Stimulated activated CD4-positive, alpha-beta T cell treated with anti-CD3 and anti-CD28 coated beads, Interleukin-2, amount 100 ng/mL, for 48 hours (primary cell): ENCODE results near the gene SCARB1.

Experiments
- DNase-seq, 2 donors: peaks; one replicate each; pipeline ENCODE4 v3.0.0-alpha.2; 2020

The SCARB1 gene

DNA sequence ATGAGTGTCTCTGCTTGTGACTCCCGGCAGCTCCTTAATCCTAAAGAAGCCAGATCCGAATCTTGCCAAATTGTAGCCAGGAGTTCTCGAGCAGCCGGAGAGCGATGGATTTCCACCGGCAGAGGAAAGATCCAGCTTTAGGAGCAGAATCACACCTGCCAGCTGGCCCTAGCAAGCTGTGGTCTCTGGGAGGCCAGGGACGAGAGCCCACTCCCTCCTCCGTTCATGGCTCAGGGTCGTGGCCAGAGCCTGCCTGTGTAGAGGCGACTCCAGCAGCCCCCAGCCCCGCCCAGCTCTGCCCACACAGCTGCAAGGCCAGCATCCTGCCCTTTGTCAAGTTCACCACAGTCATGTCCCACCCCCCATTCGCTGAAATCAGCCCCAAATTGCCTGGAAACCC is 121.0 kb downstream of the SCARB1 start:
- DNase-seq, result no peak

DNA sequence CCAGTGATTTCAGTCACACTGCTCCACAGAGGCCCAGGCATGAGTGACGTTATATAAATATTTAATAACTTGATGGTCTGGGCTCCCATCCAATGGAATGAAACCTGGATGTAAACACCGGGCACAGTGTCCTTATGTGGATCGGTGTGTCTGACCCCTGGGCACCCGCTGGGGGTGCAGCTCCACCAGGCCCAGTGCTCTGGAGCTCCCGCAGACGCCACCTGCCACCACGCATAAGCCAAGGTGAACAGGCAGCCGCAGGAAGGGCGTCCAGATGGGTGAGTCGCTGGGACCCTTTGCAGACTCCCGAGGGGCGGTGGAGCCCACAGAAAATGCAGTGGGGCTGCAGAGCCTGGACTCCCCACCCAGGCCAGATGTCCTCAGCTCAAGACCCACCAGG is 121.6 kb downstream of the SCARB1 start:
- DNase-seq, result no peak

DNA sequence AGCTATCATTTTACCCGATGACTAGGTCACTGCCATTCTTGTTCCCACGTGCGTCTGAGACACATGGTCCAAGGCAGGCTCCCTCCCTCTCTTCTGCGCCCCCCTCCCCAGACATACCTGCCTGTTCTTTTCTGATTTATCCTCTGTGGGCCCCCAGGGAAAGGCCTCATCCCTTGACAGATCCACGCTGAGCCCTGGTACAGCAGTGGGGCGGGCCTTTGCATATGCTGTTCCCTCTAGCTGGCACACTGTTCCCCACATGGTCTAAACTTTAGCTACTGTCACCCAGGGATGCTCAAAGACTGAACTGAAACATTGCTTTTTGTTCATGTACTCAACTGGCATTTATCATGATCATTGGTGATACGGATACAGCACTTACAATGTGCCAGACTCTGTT is 122.5 kb downstream of the SCARB1 start:
- DNase-seq, result no peak

DNA sequence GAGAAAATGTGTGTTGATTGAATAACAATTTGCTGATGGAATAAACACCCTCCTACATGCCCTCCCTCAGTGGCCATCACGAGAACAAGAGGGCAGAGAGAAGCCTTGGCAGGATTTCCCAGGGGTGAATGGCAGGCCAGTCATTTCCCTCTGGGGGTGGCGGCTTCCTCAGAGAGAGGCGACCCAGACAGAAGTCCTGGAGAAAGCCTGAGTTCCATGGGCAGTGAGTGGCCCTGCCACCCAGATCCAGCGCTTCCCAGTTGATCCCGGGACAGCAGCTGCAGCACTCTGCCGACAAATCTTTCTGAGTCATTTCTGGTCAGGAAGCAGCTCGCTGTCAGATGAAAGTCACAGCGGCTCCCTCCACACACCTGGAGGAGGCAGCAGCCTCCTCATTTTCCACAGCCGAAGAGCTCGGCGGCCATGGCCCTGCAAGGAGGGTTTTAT is 123.0 kb downstream of the SCARB1 start:
- no peak for DNase-seq

DNA sequence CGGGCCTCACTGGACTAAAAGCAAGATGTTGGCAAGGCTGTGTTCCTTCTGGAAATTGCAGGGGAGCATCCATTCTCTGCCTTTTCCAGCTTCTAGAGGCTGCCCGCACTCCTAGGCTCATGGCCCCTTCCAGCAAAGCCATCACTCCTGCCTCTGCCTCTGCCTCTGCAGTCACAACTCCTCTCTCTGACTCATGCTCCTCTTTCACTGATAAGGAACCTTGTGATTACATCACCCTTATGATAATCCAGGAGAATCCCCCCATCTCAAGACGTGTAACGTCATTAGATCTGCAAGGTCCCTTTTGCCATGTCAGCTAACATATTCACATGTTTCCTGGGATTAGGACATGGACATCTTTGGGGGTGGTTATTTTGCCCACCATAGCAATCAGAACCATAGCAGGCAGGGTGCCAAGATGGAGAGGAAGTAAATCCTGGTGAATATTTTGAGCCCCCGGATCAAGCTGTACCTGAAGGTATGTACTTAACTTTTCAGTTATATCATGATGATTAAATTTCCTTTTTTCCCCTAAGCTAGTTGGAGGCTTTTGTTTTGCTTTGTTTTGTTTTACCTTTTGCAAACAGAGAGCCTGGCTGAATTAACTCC is 123.6 kb downstream of the SCARB1 start:
- DNase-seq, result no peak

DNA sequence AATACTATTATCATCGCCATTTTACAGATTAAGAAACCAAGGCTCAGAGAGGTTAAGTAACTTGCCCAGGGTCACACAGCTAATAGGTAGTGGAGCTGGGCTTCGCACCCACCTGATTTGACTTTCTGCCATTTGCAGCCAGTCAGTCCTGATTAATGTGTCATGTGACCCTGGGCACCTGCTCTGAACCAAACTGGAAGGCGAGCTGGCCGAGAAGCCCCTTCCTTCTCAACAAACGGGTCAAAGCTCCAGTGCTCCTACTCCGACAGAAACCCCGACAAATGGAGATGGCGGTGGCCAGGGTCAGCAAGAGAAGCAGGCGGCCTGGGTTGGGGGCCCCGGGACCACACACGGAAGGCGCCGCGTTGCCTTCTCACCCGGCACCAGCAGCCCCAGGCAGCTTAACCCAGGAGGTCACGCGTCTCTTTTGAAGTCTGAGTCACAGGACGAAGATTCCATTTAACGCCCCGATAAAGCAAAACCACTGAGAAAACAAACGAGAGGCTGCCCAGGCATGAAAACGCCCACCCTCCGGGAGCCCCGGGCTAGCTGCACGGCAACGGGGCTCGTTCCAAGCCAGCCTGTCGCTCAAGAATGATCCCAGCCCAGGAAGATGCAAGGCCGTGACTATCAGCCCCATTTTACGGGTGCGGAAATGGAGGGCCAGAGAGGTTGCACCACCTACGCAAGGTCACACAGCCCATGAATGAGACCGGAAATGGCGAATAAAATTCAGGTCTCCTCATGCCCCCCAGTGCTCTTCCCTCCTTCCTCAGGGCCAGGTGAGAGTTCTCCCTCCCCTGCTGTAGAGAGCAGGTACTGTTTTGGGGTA is 124.8 kb downstream of the SCARB1 start:
- no peak for DNase-seq

DNA sequence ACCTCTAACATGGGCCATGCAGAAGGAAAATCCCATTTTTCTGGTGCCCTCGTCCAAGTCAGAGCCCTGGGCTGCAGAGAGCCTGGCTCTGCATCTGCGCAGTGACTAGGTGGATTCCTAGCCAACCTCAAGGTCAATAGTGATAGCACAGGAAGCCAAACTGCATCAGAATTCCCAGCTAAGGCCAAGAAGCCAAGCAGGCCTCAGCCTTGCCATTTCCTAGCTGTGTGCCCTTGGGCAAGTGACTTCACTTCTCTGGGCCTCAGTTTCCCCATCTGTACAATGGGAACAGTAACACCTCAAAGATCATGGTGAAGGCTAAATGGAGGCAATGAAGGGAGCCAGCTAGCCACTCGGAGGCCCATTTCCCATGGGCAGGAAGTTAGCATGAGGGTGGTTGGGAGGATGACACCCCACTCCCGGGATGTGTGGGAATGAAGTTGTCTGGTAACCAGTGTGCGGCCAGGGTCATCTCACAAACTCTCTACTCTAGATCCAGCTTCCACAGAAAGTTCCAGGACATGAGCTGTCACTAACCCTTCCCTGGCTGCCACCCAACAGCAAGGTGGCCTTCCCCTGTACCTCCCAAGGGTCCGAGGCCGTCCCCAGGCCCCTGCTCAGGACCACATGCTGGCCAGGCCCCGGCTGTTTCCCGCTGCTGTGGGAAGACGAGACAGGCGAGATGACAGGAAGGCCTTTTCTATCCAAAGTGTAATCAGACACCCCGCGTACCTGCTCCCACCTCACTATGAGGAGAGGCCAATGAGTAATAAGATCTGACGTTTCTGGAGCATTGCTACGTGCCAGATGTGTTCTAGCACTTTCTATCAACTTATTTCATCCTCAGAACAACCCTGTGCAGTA is 125.7 kb downstream of the SCARB1 start:
- no peak for DNase-seq

DNA sequence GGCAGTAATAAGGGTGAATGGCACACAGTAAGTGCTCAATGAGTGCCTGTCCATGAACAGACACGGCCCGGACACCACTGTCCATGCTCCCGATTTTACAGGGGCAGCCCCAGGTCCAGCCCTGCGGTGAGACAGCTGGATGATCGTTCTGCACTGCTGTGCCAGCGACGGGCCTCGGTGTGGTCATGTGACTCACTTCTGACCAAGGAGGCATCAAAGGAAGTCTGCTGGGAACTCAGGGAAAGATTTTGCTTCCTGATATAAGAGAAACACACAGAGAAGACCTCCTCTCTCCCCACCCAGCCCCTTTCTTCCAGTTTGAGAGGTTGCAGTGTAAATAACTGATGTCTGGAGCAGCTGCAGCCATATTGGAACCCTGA is 126.6 kb downstream of the SCARB1 start:
- DNase-seq, result no peak

DNA sequence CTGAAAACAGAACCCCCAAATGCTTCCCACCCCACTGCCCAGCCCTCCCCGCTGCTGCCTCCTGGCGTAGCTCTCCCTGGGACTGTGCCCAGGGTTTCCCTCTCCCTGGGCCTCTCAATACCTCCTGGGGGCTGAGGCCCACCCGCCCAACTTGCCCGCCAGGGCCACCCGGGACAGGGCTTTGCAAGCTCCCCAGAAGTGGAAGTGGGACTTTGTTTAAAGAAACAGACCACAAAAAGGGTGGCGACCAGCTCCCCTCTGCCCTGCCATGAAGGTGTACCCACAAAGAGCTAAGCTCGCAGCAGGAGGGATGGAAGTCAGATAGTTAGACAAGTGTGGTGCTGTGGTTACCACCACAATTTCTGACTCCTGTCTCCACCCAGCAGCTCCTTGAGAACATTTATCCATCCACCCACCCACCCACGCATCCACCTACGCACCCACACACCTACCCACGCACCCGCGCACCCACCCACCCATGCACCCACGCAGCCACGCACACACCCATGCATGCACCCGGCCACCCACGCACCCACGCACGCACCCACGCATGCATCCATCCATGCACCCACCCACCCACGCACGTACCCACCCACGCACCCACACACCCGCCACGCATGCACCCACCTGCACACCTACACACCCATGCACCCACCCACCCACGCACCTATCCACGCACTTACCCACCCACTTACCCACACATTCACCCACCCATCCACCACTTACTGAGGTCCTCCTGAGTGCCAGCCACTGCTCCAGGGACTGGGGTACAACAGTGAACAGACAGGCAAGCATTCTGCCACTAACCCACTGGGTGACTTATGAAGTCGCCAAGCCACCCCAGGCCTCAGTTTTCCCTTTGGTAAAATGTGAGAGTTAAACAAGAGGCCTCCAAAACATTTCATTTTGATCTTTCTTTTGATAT is 127.3 kb downstream of the SCARB1 start:
- no peak for DNase-seq

DNA sequence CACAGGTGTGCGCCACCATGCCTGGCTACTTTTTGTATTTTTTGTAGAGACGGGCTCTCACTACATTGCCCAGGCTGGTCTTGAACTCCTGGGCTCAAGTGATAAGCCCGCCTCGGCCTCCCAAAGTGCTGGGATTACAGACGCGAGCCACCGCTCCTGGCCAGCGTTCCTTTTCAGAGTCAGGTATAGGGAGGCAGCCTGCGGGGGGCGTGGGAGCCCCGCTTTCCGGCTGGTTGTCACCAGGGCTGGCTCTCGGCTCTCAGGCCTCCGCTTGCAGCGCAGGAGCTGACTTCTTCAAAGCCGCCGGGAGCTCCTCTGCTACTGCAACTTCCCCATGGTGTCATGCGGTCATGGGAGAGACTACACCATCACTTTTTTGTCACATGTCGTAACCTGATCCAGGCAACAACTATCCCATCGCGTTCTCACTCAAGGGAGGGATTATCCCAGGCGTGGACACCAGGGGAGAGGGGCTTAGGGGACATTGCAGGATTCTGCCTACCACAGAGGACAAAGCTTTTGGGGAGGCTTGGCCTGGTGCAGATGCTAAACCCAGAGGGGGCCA is 129.4 kb downstream of the SCARB1 start:
- DNase-seq, result no peak

DNA sequence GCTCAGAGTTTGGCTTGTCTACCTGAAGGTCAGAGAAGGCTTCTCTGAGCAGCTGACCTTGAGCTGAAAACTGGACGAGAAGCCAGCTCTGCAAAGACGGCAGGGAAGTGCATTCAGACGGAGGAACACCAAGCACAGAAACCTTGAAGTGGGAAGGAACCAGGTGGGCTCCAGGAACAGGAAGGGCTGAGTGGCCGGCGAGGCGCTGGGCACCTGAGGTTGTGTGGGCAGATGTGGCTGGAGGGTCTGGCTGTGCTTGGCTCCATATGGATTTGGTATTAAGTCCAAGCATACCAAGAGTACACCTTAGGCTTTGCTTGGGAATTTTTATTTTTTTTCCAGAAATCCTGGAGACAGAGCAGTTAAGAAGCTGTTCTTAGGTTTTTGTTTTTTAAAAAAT is 130.6 kb downstream of the SCARB1 start:
- DNase-seq, result no peak

DNA sequence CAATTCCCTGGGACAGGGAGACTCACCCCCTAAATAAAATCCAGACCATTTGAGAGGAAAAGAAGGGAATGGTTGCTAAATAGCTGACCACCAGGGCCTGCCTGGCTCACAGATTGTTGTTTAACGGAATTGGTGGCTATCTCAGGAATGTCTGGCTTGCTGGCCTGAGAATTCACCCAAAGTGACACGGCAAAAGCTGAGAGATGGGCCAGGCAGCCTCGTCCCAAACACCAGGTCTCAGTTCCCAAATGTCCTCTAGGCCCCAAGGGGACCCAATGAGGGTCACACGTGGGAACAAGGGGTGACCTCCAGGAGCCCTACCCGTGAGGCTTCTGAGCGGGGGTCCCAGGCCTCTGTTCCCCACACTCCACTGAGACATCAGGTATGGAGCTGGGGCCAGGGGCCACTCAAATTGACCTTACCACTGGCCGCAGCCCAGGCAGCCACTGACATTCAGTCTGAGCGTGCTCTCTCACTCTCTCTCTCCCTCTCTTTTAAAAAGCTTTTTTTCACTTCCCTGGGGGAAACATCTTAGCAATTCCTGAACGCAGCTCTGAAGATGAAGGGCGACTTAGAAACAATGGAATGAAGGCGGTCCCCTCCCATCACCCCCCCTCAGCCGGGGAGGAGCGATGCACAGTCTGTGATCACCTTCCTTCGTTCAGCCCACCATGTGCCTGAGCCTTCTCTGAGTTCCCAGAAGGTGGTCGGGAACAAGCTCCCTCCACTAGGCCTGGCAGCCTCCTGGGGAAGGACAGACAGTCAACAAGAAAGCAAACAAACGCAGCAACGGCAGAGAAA is 131.2 kb downstream of the SCARB1 start:
- no peak for DNase-seq

DNA sequence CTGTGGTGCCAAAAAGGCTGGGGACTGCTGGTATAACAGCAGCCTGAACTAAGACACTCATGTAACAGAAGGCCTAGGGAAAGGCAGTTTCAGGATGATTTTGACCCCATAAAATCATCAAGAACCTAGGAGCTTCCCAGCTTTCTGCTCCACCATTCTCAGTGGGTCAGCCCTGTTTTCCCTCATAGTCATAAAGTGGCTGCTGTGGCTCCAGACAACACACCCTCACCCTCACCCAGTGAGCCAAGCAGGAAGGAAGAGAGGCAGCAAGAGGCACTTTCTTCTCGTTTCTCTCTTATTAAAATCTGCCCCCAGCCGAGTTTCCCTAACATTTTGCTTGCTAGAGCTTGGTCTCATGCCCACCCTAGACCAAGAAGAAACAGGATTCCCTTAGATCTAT is 131.8 kb downstream of the SCARB1 start:
- DNase-seq, result no peak

DNA sequence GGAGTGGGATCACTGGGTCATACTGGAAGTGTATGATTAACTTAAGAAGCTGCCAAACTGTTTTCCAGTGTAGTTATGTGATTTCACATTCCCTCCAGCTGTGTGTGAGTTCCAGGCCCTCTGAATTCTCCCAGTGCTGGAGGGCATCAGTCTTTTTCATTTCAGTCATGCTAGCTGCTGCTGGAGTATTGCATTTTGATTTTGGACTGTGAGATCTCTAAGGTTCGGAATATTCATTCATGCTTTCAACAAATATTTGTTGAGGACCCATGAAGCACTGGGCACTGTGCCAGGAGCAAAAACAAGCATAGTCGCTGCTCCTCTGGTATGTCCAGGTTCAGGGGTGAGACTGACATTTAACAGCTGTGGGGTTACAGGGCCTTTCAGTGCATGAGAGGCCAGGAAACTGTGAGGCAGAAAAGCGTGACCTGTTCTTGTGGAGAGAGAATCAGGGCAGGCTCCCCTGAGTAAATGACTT is 133.2 kb downstream of the SCARB1 start:
- no peak for DNase-seq

DNA sequence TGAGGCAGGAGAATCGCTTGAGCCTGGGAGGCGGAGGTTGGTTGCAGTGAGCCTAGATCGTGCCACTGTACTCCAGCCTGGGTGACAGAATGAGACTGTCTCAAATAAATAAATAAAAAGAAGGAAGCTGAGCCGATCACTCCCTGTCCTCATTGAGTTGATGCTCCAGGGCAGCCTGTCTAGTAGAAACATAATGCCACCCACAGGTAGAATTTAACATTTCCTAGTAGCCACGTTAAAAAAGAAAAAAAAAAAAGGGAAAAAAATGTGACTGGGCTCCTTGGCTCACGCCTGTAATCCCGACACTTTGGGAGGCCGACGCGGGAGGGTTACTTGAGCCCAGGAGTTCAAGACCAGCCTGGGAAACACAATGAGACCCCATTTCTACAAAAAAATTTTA is 135.7 kb downstream of the SCARB1 start:
- no peak for DNase-seq

DNA sequence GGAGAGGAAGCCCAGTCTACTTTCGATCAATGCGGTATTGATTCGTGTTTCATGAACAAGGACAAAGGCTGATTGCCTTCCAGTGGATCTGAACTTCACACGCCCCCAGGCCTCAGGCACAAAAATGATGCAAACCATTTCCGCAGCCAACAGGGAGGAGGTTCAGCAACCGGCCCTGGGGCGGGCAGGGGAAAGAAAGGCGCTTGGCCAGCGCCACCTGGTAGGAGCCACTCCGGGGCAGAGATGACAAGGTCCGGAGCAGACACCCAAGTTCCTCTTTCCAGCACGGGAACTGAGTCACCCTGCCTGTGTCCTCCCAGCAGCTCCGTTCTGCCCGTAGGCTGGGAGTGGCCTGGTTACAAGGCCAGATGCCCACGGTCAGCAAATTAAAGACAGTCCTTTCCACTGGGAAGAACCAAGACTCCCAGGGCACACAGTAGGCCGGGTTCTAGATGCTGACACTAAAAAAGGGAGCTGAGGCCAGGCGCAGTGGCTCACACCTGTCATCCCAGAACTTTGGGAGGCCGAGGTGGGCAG is 136.3 kb downstream of the SCARB1 start:
- DNase-seq, result no peak
